HG03095 (cell line): ENCODE results near the gene PTPRO.

Source experiments
- ATAC-seq: cut with Tn5 transposase; IDR thresholded peaks from one replicate; pipeline ENCODE4 v1.9.1; 2021; ENCODE audit warnings: moderate library complexity; ENCODE audit not compliant: unreplicated experiment

The PTPRO gene

DNA sequence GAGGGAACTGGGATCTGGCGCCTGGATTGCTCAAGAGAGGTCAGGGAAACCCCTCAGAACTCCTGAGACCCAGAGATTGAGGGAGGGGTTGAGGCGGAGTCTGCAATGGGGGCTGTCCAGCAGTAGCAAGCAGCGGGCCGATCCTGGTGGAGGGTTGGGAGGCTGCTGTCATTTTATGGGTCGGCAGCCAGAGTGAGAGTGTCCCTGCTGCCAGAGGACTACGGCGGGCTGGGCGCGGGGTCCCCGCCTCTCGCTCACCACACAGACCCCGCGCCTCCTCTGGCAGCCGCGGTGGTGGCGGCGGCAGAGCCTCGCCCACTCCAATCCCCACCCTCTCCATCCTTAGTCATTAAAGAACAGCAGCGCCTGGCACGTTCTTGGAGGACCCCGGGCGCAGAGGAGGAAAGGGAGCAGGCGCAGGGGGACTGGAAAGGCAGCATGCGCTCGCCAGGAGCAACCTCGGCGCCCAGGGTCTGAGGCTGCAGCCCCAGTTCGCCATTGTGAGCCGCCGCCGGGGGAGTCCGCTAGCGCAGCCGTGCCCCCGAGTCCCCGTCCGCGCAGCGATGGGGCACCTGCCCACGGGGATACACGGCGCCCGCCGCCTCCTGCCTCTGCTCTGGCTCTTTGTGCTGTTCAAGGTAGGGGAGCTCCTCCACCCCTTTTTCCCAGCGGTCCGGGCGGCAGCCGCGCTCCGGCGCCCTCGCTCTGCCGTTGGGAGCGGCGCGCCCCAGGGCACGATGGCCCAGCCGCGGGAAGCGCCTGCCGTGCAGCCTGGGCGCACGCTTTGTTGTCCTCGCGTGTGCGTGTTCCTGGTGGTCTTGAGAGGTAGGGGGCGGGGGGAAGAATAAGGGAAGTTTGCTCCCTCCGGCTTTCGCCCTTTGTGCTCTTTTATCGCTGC is at the start of gene PTPRO:
Gene PTPRO (plus strand): TSS at position 345 of the 898 bp plus-strand sequence.
- ATAC-seq = no peak

DNA sequence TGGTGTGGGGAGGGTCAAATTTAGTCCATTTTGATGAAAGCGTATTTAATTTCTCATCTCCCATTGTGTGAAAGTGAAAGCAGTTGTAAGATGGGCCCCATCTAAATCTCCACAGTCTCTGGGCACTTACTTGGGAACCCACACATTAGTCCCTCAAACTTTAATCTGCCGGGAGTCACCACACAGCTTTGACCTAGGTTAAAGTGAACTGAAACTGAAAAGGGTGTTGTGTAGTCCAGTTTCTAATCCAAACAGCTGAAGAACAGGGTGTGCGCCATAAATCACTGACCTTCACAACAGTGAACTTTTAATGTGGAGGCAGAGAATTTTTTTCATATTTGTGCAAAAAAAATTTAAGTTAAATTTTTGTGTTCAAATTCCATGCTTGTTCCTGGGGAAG is 48.4 kb upstream of the PTPRO start:
- no peak for ATAC-seq

DNA sequence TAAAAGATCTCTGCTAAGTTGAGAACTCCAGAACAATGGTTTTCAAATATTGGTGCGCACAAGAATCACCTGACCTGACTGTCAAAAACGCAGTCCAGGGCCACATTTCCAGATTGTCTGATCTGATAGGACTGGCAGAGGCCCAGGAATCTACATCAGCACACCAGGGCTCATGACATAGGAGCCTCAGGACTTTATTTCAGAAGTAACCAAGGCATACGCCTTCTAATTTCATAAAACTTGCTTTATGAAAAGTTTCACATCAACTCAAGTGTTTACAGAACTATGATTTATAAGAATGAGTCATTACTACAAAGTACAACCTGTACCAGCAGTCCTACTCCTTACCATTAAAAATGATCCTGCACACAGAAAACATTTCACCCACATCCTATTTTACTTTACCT is 47.7 kb upstream of the PTPRO start:
- no peak for ATAC-seq

DNA sequence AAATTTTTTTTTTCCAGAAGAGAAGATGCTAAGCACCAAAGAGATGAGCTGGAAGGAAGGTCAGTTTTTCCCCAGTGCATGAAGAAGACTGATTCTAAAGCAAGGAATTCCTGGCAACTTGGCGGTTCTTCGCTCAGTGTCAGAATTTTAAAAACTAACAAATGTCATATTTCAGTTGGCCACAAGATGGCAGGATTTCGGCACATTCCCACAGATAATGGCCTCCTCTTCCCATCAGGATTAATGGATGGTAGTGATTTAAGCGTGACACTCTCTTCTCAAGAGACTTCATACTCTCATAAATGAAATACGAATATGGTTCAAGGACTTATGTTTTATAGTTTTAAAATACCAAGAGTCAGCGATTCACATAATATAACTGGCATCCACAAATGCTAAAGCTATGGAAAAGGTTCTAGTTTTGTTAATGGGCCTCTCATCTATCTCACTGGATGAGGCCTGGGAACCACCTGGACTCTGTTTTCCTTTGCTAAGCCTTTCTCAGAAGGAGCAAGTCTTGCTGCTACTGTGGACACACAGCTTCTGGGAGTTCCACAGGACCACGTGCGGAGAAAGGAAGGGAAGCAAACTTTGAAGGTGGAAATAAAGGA is 46.1 kb upstream of the PTPRO start:
- no peak for ATAC-seq

DNA sequence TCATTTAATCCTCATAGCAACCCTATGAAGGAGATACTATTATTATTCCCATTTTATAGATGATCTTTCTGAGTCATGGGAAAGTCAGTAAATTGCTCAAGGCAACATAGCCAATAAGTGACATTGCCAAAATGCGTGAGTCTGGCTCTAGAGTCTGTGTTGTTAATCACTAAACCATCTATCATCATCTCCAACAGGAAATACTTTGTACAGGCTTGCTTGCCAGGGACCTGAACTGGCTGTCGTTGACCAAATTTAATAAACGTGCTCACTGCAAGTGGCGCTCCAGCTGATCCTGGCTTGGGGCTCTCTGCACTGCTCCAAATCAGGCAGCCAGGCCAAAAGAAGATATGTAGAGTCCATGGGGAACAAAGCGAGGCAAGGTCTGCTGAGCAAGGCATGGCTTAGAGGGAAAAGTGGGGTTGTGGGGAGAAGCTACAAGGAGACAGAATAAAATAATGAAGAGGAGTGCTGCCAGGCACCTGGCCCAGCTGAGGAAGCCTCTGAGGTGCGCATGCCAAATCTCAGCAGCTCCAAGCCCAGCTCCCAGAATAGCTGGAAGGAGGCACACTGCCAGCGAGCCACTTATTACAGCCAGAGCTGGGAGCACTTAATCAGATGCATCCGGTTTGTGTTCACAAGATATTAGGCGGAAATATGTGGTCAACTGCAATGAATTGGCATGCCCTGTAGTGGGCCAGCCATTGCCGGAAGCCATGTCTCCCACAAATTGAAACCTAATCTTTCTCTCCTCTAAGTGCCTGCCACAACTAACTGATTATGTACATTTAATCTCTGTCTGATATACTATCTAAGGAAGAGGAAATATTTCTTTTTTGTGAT is 43.3 kb upstream of the PTPRO start:
- peak; percentile 55 for ATAC-seq

DNA sequence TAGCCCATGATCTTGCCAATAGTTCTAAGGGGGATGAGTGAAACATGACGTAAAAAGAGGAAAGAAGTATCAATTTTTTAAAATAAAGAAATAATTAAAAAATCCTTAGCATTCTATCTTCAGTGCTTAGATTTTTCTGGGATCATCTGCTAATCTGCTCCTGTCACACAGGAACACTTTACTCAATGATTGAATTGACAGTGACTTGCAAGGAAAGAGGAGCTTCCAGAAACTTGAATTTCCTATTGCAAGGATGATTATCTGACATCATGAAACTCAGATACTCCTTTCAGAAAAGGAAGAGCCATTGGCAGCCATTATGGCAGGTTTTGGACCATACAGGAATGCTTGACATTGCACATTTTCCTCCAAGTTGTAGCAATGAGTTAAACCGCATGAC is 41.4 kb upstream of the PTPRO start:
- ATAC-seq = no peak

DNA sequence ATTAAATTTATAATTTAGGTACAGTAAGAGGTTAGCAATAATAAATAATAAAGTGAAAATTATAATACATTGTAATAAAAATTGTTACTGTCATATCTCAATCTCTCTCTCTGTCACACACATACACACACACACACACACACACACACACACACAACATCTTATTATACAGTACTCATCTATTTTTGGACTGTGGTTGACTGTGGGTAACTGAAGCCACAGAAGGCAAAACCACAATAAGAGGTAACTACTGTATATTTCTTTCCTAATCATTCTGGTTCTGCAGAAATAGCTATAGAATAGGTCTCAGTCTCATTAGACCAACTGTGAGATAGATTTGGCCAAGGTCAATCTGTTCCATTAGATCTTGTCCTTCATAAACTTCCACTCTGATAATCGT is 33.1 kb upstream of the PTPRO start:
- no peak for ATAC-seq

DNA sequence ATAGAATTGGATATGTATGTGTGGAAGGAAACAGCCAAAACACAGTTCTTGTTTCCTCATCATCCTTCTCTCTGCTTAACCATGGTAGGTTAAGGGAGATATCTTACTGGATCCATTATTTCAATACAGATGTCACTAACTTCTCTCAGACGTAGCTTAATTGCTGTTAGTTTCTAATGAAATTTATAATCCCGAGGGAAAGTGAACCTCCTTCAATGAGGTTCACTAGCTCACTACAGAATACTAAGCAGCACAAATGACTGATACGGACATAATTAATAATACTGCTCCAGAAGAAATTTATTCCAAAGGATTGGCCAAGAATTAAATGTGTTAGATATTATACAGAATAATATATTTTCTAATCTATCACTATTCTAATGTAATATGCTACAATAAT is 28.6 kb upstream of the PTPRO start:
- no peak for ATAC-seq

DNA sequence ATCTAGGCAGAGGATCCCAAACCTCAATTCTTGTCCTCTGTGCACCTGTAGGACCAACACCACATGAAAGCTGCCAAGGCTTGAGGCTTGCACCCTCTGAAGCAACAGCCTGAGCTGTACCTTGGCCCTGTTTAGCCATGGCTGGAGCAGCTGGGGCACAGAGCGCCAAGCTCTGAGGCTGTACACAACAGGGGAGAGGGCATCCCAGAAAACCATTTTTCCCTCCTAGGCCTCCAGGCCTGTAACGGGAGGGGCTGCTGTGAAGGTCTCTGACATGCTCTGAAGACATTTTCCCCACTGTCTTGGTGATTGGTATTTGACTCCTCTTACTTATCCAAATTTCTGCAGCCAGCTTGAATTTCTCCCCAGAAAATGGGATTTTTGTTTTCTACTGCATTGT is 22.4 kb upstream of the PTPRO start:
- ATAC-seq = no peak

DNA sequence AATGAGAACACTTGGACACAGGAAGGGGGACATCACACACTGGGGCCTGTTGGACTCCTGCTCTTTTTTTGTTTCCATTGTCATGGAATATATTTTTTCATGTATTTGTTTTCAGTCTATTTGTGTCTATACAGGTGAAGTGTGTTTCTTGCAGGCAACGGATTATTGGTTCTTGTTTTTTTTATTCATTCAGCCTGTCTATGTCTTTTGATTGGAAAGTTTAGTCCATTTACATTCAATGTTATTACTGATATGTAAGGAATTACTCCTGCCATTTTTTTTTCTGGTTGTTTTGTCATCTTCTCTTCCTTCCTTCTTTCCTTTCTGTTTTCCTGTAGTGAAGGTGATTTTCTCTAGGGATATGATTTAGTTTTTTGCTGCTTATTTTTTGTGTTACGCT is 18.0 kb upstream of the PTPRO start:
- ATAC-seq = no peak

DNA sequence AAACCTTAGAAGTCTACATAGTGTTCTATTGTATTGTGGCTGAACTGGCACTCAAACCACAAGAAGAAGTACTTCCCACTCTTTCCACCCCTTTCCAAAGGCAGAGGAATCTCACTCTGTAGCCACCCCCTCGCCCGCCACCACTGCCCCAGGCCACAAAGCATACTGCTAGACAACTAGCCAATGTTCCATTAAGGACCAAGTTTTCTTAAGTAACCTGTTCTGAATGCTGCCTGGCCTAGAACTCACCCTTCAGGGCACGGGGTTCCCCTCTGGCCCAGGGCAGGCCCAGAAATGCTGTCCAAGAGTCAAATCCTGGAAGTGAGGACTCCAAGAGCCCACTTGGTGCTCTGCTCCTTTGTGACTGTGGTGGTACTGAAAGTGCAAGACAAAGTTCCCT is 15.7 kb upstream of the PTPRO start:
- no peak for ATAC-seq

DNA sequence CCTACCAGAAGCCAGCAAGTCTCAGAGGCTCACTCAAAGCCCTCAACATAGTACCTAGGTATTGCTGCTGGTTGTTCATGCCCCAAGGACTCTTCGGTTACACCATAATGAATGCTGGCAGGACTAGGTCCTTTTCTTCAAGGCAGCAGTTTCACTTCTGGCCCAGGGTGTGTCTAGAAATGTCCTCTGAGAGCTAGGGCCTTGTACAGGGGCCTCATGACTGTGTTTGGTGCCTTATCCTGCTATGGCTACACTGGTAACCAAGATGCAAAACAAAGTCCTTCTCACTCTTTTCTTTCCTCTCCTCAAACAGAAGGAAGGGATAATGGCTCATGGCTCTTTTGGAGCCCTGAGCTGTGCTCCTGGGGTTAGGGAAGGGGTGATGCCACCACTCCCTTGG is 15.2 kb upstream of the PTPRO start:
- ATAC-seq = no peak

DNA sequence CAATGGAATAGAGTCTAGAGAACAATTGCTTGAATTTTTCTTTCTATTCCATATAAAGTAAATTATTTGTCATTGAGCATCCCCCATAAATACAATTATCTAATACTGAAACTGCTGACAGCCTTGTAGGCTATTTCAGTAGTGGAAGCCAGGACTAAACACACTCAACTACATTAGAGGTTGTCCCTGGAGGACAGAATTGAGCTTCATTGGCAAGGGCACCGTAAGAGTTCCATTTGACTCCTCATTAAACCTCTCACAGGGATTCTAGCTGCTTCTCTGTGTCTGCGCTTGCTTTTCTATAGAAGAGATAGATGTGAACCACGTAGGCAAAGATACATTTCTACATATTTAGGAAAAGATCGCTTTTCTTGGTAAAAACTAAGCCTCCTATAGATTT is 3.5 kb upstream of the PTPRO start:
- no peak for ATAC-seq

DNA sequence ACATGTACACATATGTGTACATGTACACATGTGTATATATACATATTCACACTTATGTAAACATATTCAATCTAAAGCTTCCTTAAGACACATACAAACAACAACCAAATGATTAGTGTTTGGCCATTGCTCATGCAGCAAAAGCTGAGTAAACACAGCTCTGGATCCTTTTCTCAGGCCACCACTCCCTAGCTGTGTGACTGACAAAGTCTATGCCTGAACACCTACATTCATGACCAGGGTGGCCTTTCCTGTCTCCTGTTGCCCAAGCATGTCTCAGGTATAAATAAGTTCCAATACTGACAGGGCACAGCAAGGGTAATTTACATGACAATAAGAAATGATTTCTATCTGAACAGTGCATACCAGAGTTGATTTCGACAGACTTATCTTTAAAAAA is 1.4 kb upstream of the PTPRO start:
- no peak for ATAC-seq

DNA sequence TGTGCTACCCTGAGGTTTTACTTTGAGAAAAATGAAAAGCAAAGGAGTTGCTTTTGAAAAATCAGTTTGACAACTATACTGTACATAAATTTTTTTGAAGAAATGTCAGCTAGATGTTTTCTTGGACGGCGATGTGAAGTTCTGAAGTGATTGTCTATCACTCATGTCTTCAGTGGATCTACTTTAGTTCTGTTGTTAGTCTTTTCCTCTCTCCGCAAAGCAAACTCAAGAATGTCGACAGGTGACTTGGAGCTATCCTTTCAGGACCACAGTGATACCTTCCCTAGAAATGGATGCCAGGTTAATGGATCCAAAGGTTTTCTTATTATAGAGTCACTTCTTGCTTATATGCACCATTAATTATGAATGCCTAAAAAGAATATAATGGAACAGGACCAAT is 1.2 kb downstream of the PTPRO start:
- no peak for ATAC-seq

DNA sequence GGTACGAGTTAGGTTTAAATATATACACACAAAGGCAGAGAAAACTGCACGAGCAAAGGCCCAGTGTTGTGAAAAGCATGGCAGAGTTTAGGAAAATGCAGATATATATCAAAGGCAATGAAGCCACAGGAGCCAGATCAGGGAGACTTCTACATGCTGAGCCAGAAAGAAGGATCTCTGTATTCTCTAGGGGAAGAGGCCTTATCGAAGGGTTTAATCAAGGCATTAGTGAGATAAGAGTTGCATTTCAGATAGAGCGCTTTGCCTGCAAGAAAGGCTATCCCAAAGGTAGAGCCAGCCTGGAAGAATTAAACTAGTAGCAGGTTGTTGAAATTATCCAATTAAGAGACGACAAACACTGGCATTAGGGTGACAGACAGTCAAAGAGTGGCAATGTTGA is 7.6 kb downstream of the PTPRO start:
- no peak for ATAC-seq

DNA sequence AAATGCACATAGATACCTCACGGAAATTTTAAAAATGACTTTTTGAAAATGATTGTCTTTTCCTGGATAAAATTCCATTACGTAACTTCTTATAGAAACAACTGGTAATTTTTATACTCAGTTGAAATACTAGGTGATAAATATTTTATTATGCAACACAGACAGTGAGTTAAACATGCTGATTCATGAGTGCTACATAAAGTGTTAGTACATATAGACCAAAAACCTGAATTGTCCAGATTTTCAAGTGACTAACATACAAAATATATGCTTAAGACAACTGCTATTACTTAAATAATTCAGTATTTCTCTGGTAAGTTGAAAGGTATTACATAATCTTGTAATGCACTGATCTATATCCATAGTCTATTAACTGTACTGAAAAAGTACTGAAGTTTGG is 11.9 kb downstream of the PTPRO start:
- no peak for ATAC-seq

DNA sequence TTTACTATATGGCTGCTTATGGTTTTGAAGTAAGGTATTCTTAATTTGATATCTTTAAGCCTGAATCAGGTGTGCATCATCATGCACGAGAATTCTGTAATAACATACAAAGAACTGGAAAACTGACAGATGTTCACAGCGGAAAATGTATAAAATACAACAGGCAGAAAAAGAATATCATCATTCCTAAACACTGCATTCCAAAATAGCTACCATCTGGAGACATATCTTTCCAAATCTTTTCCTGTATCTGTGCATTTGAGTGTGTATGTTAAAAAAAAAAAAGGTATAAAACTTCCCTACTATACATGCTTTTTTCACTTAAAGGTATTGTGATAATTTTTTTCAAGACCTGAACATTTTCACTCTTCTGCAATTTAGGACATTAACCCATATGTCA is 13.7 kb downstream of the PTPRO start:
- no peak for ATAC-seq

DNA sequence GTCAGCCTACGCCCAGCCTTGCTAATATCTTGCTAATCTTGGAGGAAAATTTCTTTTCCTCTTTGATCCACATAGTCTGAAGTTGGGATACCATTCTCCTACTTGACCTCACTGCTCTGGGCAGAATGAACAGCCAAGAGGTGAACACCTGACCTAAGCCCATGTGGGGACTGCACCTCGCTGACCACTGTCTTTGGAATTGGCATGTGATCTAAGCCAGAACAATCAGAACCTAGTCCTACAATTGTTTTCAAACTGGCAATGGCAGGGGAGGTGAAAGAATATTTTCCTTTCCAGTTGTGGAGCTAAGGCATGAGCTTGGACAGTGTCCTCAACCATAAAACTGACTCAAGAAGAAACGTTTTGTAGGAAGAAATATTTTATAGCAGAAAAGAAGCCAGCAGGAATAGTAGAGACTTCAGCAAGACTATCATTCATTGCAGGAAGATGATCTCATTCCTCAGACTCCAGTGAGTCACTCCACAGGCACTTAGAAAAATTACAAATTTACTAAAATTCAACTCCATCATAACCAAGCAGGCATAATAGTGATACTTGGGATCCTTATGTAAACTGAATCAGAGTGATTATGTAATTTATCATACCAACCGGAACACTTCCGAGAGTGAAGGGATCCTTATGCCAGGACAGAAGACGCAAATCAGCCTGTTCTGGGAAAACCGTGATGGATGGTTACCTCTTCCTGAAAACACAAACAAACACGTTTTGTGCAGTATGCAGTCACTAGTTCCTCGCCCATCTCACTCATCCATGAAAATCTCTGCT is 14.7 kb downstream of the PTPRO start:
- no peak for ATAC-seq

DNA sequence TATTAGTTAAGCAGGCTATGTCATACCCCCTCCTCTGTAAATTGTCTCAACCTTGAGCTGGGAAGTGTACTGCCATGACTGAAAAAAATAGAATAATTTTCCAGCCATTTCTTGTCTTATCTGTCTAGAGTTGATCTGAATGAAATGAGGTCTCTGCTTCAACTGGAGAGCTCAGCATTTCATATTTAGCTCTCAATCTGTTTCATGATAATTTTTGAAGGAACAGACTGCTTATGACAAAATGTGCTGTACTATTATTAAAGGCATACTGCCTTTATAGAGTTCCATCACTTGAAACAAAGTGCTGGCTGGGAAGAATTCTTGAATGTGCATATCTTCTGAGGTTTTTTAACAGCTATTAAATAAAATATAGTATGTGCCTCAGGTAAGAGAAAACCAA is 19.1 kb downstream of the PTPRO start:
- ATAC-seq = no peak

DNA sequence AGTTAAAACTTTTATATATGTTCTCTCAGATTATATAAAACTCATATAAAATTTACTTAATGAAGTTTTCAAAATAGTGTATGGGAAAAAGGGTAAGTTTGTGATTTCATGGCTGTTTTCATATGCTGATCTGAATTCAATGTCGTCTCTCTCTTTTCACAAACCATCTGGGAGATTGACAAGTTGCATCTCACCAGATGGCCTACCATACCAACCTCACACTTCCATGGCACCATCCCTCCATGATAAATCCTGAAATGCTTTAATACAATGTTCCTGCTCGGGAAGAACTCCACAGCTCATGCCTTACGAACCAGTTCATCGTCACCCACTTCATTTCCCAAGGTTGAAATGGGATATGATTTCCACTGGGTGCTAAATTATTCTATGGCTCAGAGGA is 22.3 kb downstream of the PTPRO start:
- ATAC-seq = no peak
